OCI-LY3 (cell line): ENCODE results near the gene GARIN6.
"Not testable (repeated sequence)": the region's sequence is repeated elsewhere in the genome, so short reads cannot be mapped to it uniquely, and the experiment has no call there.

Source experiments
- H2AFZ ChIP-seq: fragments of 200-600, 300-600 bp; shearing (Covaris generic); 2 replicates; pipeline ENCODE4 v1.6.0; 2014; ENCODE audit warnings: antibody characterized with exemption, low read depth, low read length
- H3K27ac ChIP-seq: fragments of 200-600, 300-600 bp; sonication (generic); 2 replicates; pipeline ENCODE4 v1.5.1; 2014; ENCODE audit warnings: mild to moderate bottlenecking, low read length, moderate library complexity, mixed read lengths
- H3K27me3 ChIP-seq: fragments of 200-600, 300-600 bp; sonication (generic); 2 replicates; pipeline ENCODE4 v1.6.1; 2014; ENCODE audit warnings: low read depth, low read length, mixed read lengths
- H3K36me3 ChIP-seq: fragments of 200-600, 300-600 bp; sonication (generic); replicated peaks from 2 replicates; pipeline ENCODE3; 2014; ENCODE audit warnings: low read depth, low read length, mixed read lengths
- H3K4me1 ChIP-seq: fragments of 300-600, 200-600 bp; sonication (generic); 2 replicates; pipeline ENCODE4 v1.6.1; 2014; ENCODE audit warnings: low read length, mixed read lengths
- H3K4me2 ChIP-seq: fragments of 200-600, 300-600 bp; sonication (generic); 2 replicates; pipeline ENCODE4 v1.6.1; 2014; ENCODE audit warnings: low read length, mixed read lengths
- H3K4me3 ChIP-seq: fragments of 300-600, 200-600 bp; sonication (generic); 2 replicates; pipeline ENCODE4 v1.5.1; 2014; ENCODE audit warnings: antibody characterized with exemption, mild to moderate bottlenecking, low read length, moderate library complexity
- H3K79me2 ChIP-seq: fragments of 300-600, 200-600 bp; shearing (Covaris generic); 2 replicates; pipeline ENCODE4 v1.6.1; 2014; ENCODE audit warnings: mild to moderate bottlenecking, low read length, mixed read lengths
- H3K9ac ChIP-seq: fragments of 300-600, 200-600 bp; shearing (Covaris generic); 2 replicates; pipeline ENCODE4 v1.6.0; 2014; ENCODE audit warnings: mild to moderate bottlenecking, low read length, moderate library complexity
- H3K9me3 ChIP-seq: fragments of 200-600, 300-600 bp; shearing (Covaris generic); 2 replicates; pipeline ENCODE4 v1.6.1; 2014; ENCODE audit warnings: low read length, mixed read lengths; ENCODE audit not compliant: insufficient read depth
- H4K20me1 ChIP-seq: fragments of 200-600, 300-600 bp; sonication (generic); 2 replicates; pipeline ENCODE4 v1.6.1; 2016; ENCODE audit warnings: low read length, mixed read lengths; ENCODE audit not compliant: insufficient read depth
- CTCF ChIP-seq: fragments of 200-600, 300-600 bp; sonication (generic); IDR thresholded peaks from 2 replicates; pipeline ENCODE4 v1.5.1; 2014; ENCODE audit warnings: antibody characterized with exemption, low read length, low read depth
- EZH2phosphoT487 ChIP-seq: fragments of 200-600 bp; shearing (Covaris generic); IDR thresholded peaks from 2 replicates; pipeline ENCODE4 v1.6.1; 2018; ENCODE audit warnings: antibody characterized with exemption, mixed run types, low read depth

The GARIN6 gene

GRCh38 chr12:99620159-99620479, 27.4 kb upstream of the GARIN6 start:
- Histone ChIP-seq H3K4me1 (peaks cover 6% of the 10 kb centered on the region), H3K27ac (no peak overlapping the region), H3K27me3 (no peaks in the 10 kb centered on the region), H4K20me1 (no peaks in the 10 kb centered on the region), H3K4me3 (no peak overlapping the region), H3K9me3 (peaks cover 5% of the 10 kb centered on the region; the same call in 1 of the 2 replicates), H3K79me2 (no peaks in the 10 kb centered on the region), H3K4me2 (no peak overlapping the region), H3K9ac (no peak overlapping the region), H2AFZ (no peak overlapping the region), H3K36me3 (no peaks in the 10 kb centered on the region)
- TF ChIP-seq CTCF (no peak), EZH2phosphoT487 (no peak)

GRCh38 chr12:99624591-99624990, 23.0 kb upstream of the GARIN6 start:
- not testable (repeated sequence) for H3K9me3 ChIP-seq, H3K4me3 ChIP-seq, H3K36me3 ChIP-seq, H3K79me2 ChIP-seq, H3K27me3 ChIP-seq, H4K20me1 ChIP-seq, H3K9ac ChIP-seq, H3K27ac ChIP-seq, H3K4me1 ChIP-seq, H2AFZ ChIP-seq, H3K4me2 ChIP-seq

- Histone ChIP-seq H3K4me3 (no peak overlapping the region), H3K27me3 (no peaks in the 10 kb centered on the region), H3K79me2 (no peaks in the 10 kb centered on the region), H3K27ac (no peak overlapping the region), H3K9me3 (no peaks in the 10 kb centered on the region), H3K36me3 (no peaks in the 10 kb centered on the region), H3K4me1 (no peaks in the 10 kb centered on the region), H4K20me1 (no peaks in the 10 kb centered on the region), H3K4me2 (no peak overlapping the region), H3K9ac (no peak overlapping the region), H2AFZ (no peak overlapping the region)
- no peak for TF ChIP-seq EZH2phosphoT487
- TF ChIP-seq CTCF, result no peak
Measured at GRCh38 chr12:99627459-99627858, 20.1 kb upstream of the GARIN6 start.

GRCh38 chr12:99644629-99645028, 2.9 kb upstream of the GARIN6 start:
- H3K79me2 ChIP-seq, result no peaks in the 10 kb centered on the region
- no peak overlapping the region for H3K9ac ChIP-seq
- no peaks in the 10 kb centered on the region for H3K27me3 ChIP-seq
- peaks cover 7% of the 10 kb centered on the region for H3K4me1 ChIP-seq
- H3K27ac ChIP-seq, result no peak overlapping the region
- H3K36me3 ChIP-seq, result no peaks in the 10 kb centered on the region
- H3K9me3 ChIP-seq, result no peaks in the 10 kb centered on the region
- no peaks in the 10 kb centered on the region for H4K20me1 ChIP-seq
- H2AFZ ChIP-seq, result no peak overlapping the region
- TF ChIP-seq EZH2phosphoT487, result no peak
- TF ChIP-seq CTCF, result no peak
- no peak overlapping the region for H3K4me3 ChIP-seq
- 0 out of 2 replicates have a peak overlapping the region, but pooled peaks have one; percentile 9 for H3K4me2 ChIP-seq

GRCh38 chr12:99648183-99648582, 630 bp downstream of the GARIN6 start:
- Histone ChIP-seq H2AFZ (no peak overlapping the region), H3K9ac (no peak overlapping the region), H3K4me1 (peaks cover 7% of the 10 kb centered on the region), H4K20me1 (no peaks in the 10 kb centered on the region), H3K9me3 (no peaks in the 10 kb centered on the region), H3K27ac (no peak overlapping the region), H3K79me2 (no peaks in the 10 kb centered on the region), H3K4me3 (no peak overlapping the region), H3K27me3 (no peaks in the 10 kb centered on the region), H3K36me3 (no peaks in the 10 kb centered on the region), H3K4me2 (no peak overlapping the region)
- TF ChIP-seq EZH2phosphoT487, result no peak
- TF ChIP-seq CTCF, result no peak
